K562 (cell line): ENCODE data around the gene CNOT1. TPM values are rescaled to one million over a fixed set of nuclear protein-coding genes. Genes with fewer than 3 reads are reported as not detected.
A peak's percentile ranks its signal among the peaks of the same experiment; 100 is the strongest.

Experiments
- CC2D1A ChIP-seq: fragments of 450-650 bp; IDR thresholded peaks from 2 replicates; pipeline ENCODE4 v1.6.1; 2017; ENCODE audit warnings: mild to moderate bottlenecking
- CHD1 ChIP-seq: fragments of 200-600 bp; sonication (generic); IDR thresholded peaks from one replicate; pipeline ENCODE4 v1.6.1; 2012; ENCODE audit warnings: mild to moderate bottlenecking, moderate library complexity, low read length, inconsistent platforms
- FOXK2 ChIP-seq, 2 experiments: fragments of 450-650 bp; IDR thresholded peaks in 1 of 2; conservative IDR thresholded peaks in 1 of 2; 2 replicates each; pipeline ENCODE4 v1.6.1; 2016; ENCODE audit warnings: low read depth in 2 of 2, mild to moderate bottlenecking in 1 of 2
- HIVEP1 ChIP-seq: fragments of 250-450 bp; sonication (Bioruptor Pico); IDR thresholded peaks from 2 replicates; pipeline ENCODE4 v1.4.0; 2020; ENCODE audit warnings: mild to moderate bottlenecking
- HLTF ChIP-seq: fragments of 450-650 bp; IDR thresholded peaks from 2 replicates; pipeline ENCODE4 v1.6.1; 2016
- KHSRP ChIP-seq: fragments of 450-650 bp; IDR thresholded peaks from 2 replicates; pipeline ENCODE4 v1.6.1; 2017
- MAFK ChIP-seq: IDR thresholded peaks from 2 replicates; pipeline ENCODE4 v1.6.1; 2011; ENCODE audit warnings: low read length, improper control_type of control experiment
- MYNN ChIP-seq, 2 experiments: sonication (generic); formaldehyde crosslinking in 1 of 2; IDR thresholded peaks; 2 replicates each; pipeline versions ENCODE4 v1.5.0 to v1.6.1; 2016 to 2020; ENCODE audit warnings: antibody characterized with exemption in 1 of 2, missing genetic modification reagents in 1 of 2
- NFYB ChIP-seq: IDR thresholded peaks from 2 replicates; pipeline ENCODE4 v1.6.1; 2011; ENCODE audit warnings: mild to moderate bottlenecking, moderate library complexity; ENCODE audit not compliant: insufficient read length; ENCODE audit errors: extremely low read depth
- RBM15 ChIP-seq: fragments of 200-400 bp; formaldehyde crosslinking; IDR thresholded peaks from 2 replicates; pipeline ENCODE4 v1.6.1; 2018; ENCODE audit warnings: mild to moderate bottlenecking, low read length, moderate library complexity; ENCODE audit not compliant: insufficient read depth
- SIRT6 ChIP-seq: IDR thresholded peaks from one replicate; pipeline ENCODE4 v1.6.1; 2012; ENCODE audit warnings: low read depth, mild to moderate bottlenecking, control low read depth, inconsistent platforms, low read length, moderate library complexity
- ZBED1 ChIP-seq: IDR thresholded peaks from 2 replicates; pipeline ENCODE4 v1.6.1; 2014
- ZNF586 ChIP-seq: fragments of 450-650 bp; formaldehyde crosslinking; conservative IDR thresholded peaks from 2 replicates; pipeline ENCODE4 v1.4.0; 2020; ENCODE audit warnings: mild to moderate bottlenecking, moderate library complexity
- ZNF76 ChIP-seq: fragments of 250-450 bp; sonication (Bioruptor Pico); IDR thresholded peaks from 2 replicates; pipeline ENCODE4 v1.4.0; 2020; ENCODE audit warnings: mild to moderate bottlenecking, moderate library complexity, borderline replicate concordance
- ZNF785 ChIP-seq: fragments of 250-450 bp; sonication (Bioruptor Pico); IDR thresholded peaks from 2 replicates; pipeline ENCODE4 v1.4.0; 2020; ENCODE audit warnings: mild to moderate bottlenecking
- polyA plus RNA-seq, 8 experiments: library from polyadenylated mRNA; depleted of rRNA in 4 of 8; stranded (reverse) in 5 of 8; unstranded in 3 of 8; fragments of >200 nt; fragmentation: Nextera tagmentation in 2 of 8; fragmentation: Illumina TruSeq in 1 of 8; extraction: Ambion mirVana in 2 of 8; extraction: Trizol in 1 of 8; gene quantifications; 2 replicates each; pipeline versions ENCODE4 v1.2.1 to v1.2.3, GENCODE V29; 2011 to 2014; ENCODE audit warnings: inconsistent platforms in 1 of 8, missing spikeins in 1 of 8
- total RNA-seq, 7 experiments: library from RNA; depleted of rRNA in 6 of 7; stranded (reverse); fragments of >200 nt in 6 of 7; fragmentation: Illumina TruSeq in 2 of 7; extraction: Trizol in 2 of 7; gene quantifications; 2 replicates each; pipeline versions ENCODE4 v1.2.1 to v1.2.3, GENCODE V29; 2011 to 2021; ENCODE audit warnings: low replicate concordance in 1 of 7
- TF ChIP-seq, protein P1 (sequence below): fragments of 450-650 bp; IDR thresholded peaks from 2 replicates; pipeline ENCODE4 v1.7.0; 2016; ENCODE audit warnings: borderline replicate concordance
- TF ChIP-seq, protein P2 (sequence below), 3 experiments: fragments of 200-800 bp in 1 of 3; fragments of 250-450 bp in 1 of 3; fragments of 450-650 bp in 1 of 3; sonication (Bioruptor Pico) in 1 of 3; sonication (Bioruptor generic) in 1 of 3; formaldehyde crosslinking in 1 of 3; IDR thresholded peaks; 2 replicates each; pipeline versions ENCODE4 v1.6.1 to v1.8.0; 2016 to 2022; ENCODE audit warnings: mild to moderate bottlenecking in 2 of 3, missing genetic modification characterization in 2 of 3, missing compliant biosample characterization in 1 of 3, moderate library complexity in 1 of 3
- TF ChIP-seq, protein P3 (sequence below): fragments of 250-450 bp; sonication (Bioruptor Pico); IDR thresholded peaks from 2 replicates; pipeline ENCODE4 v1.5.1; 2021; ENCODE audit warnings: mild to moderate bottlenecking
- TF ChIP-seq, protein P4 (sequence below): sonication (generic); formaldehyde crosslinking; IDR thresholded peaks from 2 replicates; pipeline ENCODE4 v1.8.0; 2022; ENCODE audit warnings: missing genetic modification reagents, mild to moderate bottlenecking, borderline replicate concordance
- TF ChIP-seq, protein P5 (sequence below): sonication (generic); formaldehyde crosslinking; IDR thresholded peaks from 2 replicates; pipeline ENCODE4 v1.8.1; 2022; ENCODE audit warnings: missing genetic modification reagents

The CNOT1 gene
- total and polyA plus RNA-seq, 9 of the 15 experiments (the other 6 are each of a cell fraction or from before 2014, with no cell fraction given), result 110 to 270 (median 220) TPM

DNA sequence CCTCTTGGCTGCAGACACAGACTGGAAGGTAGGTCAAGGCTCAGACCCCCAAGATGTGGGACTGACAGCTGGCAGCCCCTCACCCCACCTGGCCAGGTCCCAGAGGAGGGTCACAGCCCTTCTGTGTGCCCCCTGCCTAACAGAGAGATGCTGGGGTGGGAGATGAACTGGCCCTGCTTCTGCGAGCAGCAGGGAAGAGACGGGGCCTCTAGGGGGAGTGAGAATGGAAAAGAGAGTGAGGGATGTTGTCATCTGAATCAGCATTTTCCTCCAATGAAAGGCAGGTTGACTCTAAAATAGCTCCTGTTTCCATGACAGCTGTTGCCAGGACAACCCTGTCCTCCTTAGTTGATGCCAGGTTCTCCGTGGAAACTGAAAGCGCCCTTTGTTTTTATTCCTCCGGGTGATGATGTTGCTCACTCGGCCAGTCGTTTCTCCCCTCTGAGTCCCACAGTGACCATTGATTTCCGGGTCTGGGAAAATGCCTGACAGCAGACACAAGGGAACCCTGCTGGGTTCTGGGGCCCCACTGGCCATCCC, 134.6 kb downstream of the CNOT1 start (continued):
- no peak for TF ChIP-seq ZBED1
- TF ChIP-seq ZNF586 (CRISPR knock-in tag), result no peak
- TF ChIP-seq HIVEP1 (CRISPR knock-in tag), result no peak
- TF ChIP-seq FOXK2 (conservative IDR thresholded peaks at IDR 0.05 in 1 of 2, IDR thresholded peaks at IDR 0.05 in 1 of 2; ENCODE audit: low read depth in 2 of 2), result peak; percentile 83 to 87
- TF ChIP-seq KHSRP, result no peak
- peak; percentile 96 for TF ChIP-seq MAFK
- peak; percentile 4 for TF ChIP-seq NFYB
- TF ChIP-seq, protein P1, sequence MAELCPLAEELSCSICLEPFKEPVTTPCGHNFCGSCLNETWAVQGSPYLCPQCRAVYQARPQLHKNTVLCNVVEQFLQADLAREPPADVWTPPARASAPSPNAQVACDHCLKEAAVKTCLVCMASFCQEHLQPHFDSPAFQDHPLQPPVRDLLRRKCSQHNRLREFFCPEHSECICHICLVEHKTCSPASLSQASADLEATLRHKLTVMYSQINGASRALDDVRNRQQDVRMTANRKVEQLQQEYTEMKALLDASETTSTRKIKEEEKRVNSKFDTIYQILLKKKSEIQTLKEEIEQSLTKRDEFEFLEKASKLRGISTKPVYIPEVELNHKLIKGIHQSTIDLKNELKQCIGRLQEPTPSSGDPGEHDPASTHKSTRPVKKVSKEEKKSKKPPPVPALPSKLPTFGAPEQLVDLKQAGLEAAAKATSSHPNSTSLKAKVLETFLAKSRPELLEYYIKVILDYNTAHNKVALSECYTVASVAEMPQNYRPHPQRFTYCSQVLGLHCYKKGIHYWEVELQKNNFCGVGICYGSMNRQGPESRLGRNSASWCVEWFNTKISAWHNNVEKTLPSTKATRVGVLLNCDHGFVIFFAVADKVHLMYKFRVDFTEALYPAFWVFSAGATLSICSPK, result no peak
- TF ChIP-seq, protein P2, sequence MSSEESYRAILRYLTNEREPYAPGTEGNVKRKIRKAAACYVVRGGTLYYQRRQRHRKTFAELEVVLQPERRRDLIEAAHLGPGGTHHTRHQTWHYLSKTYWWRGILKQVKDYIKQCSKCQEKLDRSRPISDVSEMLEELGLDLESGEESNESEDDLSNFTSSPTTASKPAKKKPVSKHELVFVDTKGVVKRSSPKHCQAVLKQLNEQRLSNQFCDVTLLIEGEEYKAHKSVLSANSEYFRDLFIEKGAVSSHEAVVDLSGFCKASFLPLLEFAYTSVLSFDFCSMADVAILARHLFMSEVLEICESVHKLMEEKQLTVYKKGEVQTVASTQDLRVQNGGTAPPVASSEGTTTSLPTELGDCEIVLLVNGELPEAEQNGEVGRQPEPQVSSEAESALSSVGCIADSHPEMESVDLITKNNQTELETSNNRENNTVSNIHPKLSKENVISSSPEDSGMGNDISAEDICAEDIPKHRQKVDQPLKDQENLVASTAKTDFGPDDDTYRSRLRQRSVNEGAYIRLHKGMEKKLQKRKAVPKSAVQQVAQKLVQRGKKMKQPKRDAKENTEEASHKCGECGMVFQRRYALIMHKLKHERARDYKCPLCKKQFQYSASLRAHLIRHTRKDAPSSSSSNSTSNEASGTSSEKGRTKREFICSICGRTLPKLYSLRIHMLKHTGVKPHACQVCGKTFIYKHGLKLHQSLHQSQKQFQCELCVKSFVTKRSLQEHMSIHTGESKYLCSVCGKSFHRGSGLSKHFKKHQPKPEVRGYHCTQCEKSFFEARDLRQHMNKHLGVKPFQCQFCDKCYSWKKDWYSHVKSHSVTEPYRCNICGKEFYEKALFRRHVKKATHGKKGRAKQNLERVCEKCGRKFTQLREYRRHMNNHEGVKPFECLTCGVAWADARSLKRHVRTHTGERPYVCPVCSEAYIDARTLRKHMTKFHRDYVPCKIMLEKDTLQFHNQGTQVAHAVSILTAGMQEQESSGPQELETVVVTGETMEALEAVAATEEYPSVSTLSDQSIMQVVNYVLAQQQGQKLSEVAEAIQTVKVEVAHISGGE (CRISPR knock-in tag; IDR thresholded peaks at IDR 0.05), result no peak
- TF ChIP-seq, protein P3, sequence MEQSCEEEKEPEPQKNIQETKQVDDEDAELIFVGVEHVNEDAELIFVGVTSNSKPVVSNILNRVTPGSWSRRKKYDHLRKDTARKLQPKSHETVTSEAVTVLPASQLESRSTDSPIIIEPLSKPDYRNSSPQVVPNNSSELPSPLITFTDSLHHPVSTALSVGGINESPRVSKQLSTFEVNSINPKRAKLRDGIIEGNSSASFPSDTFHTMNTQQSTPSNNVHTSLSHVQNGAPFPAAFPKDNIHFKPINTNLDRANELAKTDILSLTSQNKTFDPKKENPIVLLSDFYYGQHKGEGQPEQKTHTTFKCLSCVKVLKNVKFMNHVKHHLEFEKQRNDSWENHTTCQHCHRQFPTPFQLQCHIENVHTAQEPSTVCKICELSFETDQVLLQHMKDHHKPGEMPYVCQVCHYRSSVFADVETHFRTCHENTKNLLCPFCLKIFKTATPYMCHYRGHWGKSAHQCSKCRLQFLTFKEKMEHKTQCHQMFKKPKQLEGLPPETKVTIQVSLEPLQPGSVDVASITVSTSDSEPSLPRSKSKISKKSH (CRISPR knock-in tag), result no peak
- TF ChIP-seq, protein P4, sequence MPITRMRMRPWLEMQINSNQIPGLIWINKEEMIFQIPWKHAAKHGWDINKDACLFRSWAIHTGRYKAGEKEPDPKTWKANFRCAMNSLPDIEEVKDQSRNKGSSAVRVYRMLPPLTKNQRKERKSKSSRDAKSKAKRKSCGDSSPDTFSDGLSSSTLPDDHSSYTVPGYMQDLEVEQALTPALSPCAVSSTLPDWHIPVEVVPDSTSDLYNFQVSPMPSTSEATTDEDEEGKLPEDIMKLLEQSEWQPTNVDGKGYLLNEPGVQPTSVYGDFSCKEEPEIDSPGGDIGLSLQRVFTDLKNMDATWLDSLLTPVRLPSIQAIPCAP (CRISPR knock-in tag), result no peak
- TF ChIP-seq, protein P5, sequence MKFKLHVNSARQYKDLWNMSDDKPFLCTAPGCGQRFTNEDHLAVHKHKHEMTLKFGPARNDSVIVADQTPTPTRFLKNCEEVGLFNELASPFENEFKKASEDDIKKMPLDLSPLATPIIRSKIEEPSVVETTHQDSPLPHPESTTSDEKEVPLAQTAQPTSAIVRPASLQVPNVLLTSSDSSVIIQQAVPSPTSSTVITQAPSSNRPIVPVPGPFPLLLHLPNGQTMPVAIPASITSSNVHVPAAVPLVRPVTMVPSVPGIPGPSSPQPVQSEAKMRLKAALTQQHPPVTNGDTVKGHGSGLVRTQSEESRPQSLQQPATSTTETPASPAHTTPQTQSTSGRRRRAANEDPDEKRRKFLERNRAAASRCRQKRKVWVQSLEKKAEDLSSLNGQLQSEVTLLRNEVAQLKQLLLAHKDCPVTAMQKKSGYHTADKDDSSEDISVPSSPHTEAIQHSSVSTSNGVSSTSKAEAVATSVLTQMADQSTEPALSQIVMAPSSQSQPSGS (CRISPR knock-in tag), result no peak
- TF ChIP-seq CC2D1A, result no peak
- no peak for TF ChIP-seq RBM15
- TF ChIP-seq MYNN (IDR thresholded peaks at IDR 0.05), result peak; percentile 99
- peak; percentile 87 for TF ChIP-seq MYNN (CRISPR knock-in tag; IDR thresholded peaks at IDR 0.05)
- TF ChIP-seq ZNF76 (CRISPR knock-in tag), result no peak
- TF ChIP-seq SIRT6, result no peak
- TF ChIP-seq HLTF, result no peak
- TF ChIP-seq ZNF785 (CRISPR knock-in tag), result no peak
- TF ChIP-seq CHD1, result no peak
